ENCODE data around the gene SYF2. TPM values are rescaled to one million over a fixed set of nuclear protein-coding genes. Genes with fewer than 3 reads are reported as not detected.
"Not testable (repeated sequence)": the region's sequence is repeated elsewhere in the genome, so short reads cannot be mapped to it uniquely, and the experiment has no call there.

SYF2 gene
- total RNA-seq (10 to 100 TPM; 29.7 to 99.4 TPM), polyA plus RNA-seq (10 to 100 TPM; 51.4 to 83.5 TPM)
- long read RNA-seq, donor 1, transcript SYF2-201 (7 exons, 1,345 nt): major isoform, 39 of 90 reads
- long read RNA-seq, donor 1, partial matches to known transcripts: 47 of 90 reads
- long read RNA-seq, donor 1, other reads (novel, unspliced or antisense): 0 of 90 reads
- long read RNA-seq, donor 2, transcript SYF2-201 (7 exons, 1,345 nt): major isoform, 18 of 31 reads
- long read RNA-seq, donor 2, partial matches to known transcripts: 12 of 31 reads
- long read RNA-seq, donor 2, other reads (novel, unspliced or antisense): 0 of 31 reads
- long read RNA-seq, donor 3, transcript SYF2-201 (7 exons, 1,345 nt): major isoform, 16 of 56 reads
- long read RNA-seq, donor 3, partial matches to known transcripts: 36 of 56 reads
- long read RNA-seq, donor 3, other reads (novel, unspliced or antisense): 0 of 56 reads
- long read RNA-seq, donor 4, transcript SYF2-201 (7 exons, 1,345 nt): major isoform, 16 of 32 reads
- long read RNA-seq, donor 4, partial matches to known transcripts: 16 of 32 reads
- long read RNA-seq, donor 4, other reads (novel, unspliced or antisense): 0 of 32 reads
- long read RNA-seq, donor 5, transcript SYF2-201 (7 exons, 1,345 nt): major isoform, 51 of 86 reads
- long read RNA-seq, donor 5, partial matches to known transcripts: 31 of 86 reads
- long read RNA-seq, donor 5, other reads (novel, unspliced or antisense): 0 of 86 reads

GRCh38 chr1:25232027-25232865, at the start of gene SYF2:
SYF2 (minus strand) TSS chr1:25232502; CDS start chr1:25232467, 35 bp downstream.
- H3K27ac ChIP-seq (ENCODE audit: low read depth in 1 of 2, low read length in 1 of 2): peak within 1 kb of the TSS; percentile 88 to 95
- no peaks in the 10 kb centered on the region for H3K27me3 ChIP-seq (ENCODE audit: control insufficient read depth in 3 of 3, insufficient read depth in 3 of 3, low read length in 2 of 3)
- H3K9me3 ChIP-seq (ENCODE audit: control insufficient read depth in 4 of 4, insufficient read depth in 3 of 4, low read length in 3 of 4): no peaks in the 10 kb centered on the region
- ATAC-seq (ENCODE audit: insufficient read depth, low FRiP score): peak; percentile 89
- peak within 1 kb of the TSS; percentile 68 for H3K4me3 ChIP-seq
- H3K4me1 ChIP-seq (ENCODE audit: control insufficient read depth in 5 of 5, insufficient read depth in 5 of 5, low read length in 5 of 5): peaks cover 0 to 15% (median 11%) of the 10 kb centered on the region in 5 donors
- DNase-seq: peak; percentile 96 to 98 (median 97)
- WGBS, 2 donors: 0 to 1% methylated on average over 53 to 54 of the region's 54 CpGs
- peaks cover 10 to 23% (median 12%) of the 10 kb centered on the region in 4 donors for H3K36me3 ChIP-seq (ENCODE audit: control insufficient read depth in 4 of 4, insufficient read depth in 4 of 4, low read length in 4 of 4)
- TF ChIP-seq CTCF (IDR thresholded peaks at IDR 0.05; ENCODE audit: control extremely low read depth, extremely low read depth): no peak
- H3K9ac ChIP-seq (ENCODE audit: insufficient read depth in 1 of 2, low read length in 2 of 2): peak within 1 kb of the TSS; percentile 86 to 95

- not testable (repeated sequence) for H3K27me3 ChIP-seq (ENCODE audit: control insufficient read depth in 3 of 3, insufficient read depth in 3 of 3, low read length in 2 of 3); H3K9me3 ChIP-seq (ENCODE audit: control insufficient read depth in 4 of 4, insufficient read depth in 3 of 4, low read length in 3 of 4); H3K36me3 ChIP-seq (ENCODE audit: control insufficient read depth in 4 of 4, insufficient read depth in 4 of 4, low read length in 4 of 4); ATAC-seq (ENCODE audit: insufficient read depth, low FRiP score); H3K27ac ChIP-seq (ENCODE audit: low read depth in 1 of 2, low read length in 1 of 2); H3K4me3 ChIP-seq; DNase-seq; H3K9ac ChIP-seq (ENCODE audit: insufficient read depth in 1 of 2, low read length in 2 of 2); H3K4me1 ChIP-seq (ENCODE audit: control insufficient read depth in 5 of 5, insufficient read depth in 5 of 5, low read length in 5 of 5)
- 70 to 74% methylated on average over 4 of the region's 5 CpGs for WGBS, 2 donors
Observed at GRCh38 chr1:25279693-25280111, 47.4 kb upstream of the SYF2 start.

- H3K36me3 ChIP-seq (ENCODE audit: control insufficient read depth in 4 of 4, insufficient read depth in 4 of 4, low read length in 4 of 4); H3K9ac ChIP-seq (ENCODE audit: insufficient read depth in 1 of 2, low read length in 2 of 2); H3K4me3 ChIP-seq; H3K27me3 ChIP-seq (ENCODE audit: control insufficient read depth in 3 of 3, insufficient read depth in 3 of 3, low read length in 2 of 3); H3K4me1 ChIP-seq (ENCODE audit: control insufficient read depth in 5 of 5, insufficient read depth in 5 of 5, low read length in 5 of 5); H3K27ac ChIP-seq (ENCODE audit: low read depth in 1 of 2, low read length in 1 of 2); DNase-seq; H3K9me3 ChIP-seq (ENCODE audit: control insufficient read depth in 4 of 4, insufficient read depth in 3 of 4, low read length in 3 of 4); ATAC-seq (ENCODE audit: insufficient read depth, low FRiP score): not testable (repeated sequence)
- 71 to 74% methylated on average over 4 to 5 of the region's 8 CpGs for WGBS, 2 donors
Observed at GRCh38 chr1:25278790-25279189, 46.5 kb upstream of the SYF2 start.

DNA sequence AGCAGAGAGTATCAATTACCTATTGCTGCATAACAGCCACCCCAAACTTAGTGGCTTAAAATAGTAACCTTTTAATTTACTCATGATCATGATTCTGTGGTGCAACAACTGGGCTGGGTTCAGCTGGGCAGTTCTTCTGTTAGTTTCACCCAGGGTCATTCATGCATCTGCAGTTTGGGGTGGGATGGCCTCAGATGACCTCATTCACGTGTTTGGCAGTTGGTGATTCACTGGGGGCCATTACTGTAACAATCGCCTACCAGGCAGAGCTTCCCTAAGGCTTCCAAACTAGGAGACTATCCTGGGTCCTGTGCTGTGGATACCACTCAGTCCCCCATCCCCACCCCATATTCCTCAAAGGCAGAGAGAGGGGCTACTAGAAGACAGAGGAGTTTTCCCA, 46.1 kb upstream of the SYF2 start:
- ATAC-seq (ENCODE audit: insufficient read depth, low FRiP score); H3K4me1 ChIP-seq (ENCODE audit: control insufficient read depth in 5 of 5, insufficient read depth in 5 of 5, low read length in 5 of 5); H3K9ac ChIP-seq (ENCODE audit: insufficient read depth in 1 of 2, low read length in 2 of 2); DNase-seq; H3K27me3 ChIP-seq (ENCODE audit: control insufficient read depth in 3 of 3, insufficient read depth in 3 of 3, low read length in 2 of 3); H3K36me3 ChIP-seq (ENCODE audit: control insufficient read depth in 4 of 4, insufficient read depth in 4 of 4, low read length in 4 of 4); H3K27ac ChIP-seq (ENCODE audit: low read depth in 1 of 2, low read length in 1 of 2); H3K9me3 ChIP-seq (ENCODE audit: control insufficient read depth in 4 of 4, insufficient read depth in 3 of 4, low read length in 3 of 4); H3K4me3 ChIP-seq: not testable (repeated sequence)
- 75 to 84% methylated on average over 2 of the region's 2 CpGs for WGBS, 2 donors

DNA sequence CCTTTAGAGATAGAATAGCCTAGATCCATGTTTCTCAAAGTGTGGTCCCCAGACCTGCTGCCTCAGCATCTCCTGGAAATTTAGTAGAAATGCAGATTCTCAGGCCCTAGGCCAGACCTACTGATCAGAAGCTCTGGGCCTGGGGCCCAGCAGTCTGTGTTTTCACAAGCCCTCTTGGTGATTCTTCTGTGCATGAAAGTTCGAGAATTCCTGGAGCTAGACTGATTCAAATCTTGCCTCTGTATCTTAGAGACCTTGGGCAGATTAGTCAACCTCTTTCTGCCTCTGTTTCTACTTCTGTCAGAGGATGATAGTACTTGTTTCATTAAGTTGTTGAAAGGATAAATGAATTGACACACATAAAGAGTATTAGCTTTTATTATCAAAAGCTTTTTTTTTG, 45.0 kb upstream of the SYF2 start:
- 86 to 100% methylated on average over 1 of the region's 1 CpG for WGBS, 2 donors
- H3K27me3 ChIP-seq (ENCODE audit: control insufficient read depth in 3 of 3, insufficient read depth in 3 of 3, low read length in 2 of 3); H3K4me3 ChIP-seq; DNase-seq; H3K27ac ChIP-seq (ENCODE audit: low read depth in 1 of 2, low read length in 1 of 2); H3K9me3 ChIP-seq (ENCODE audit: control insufficient read depth in 4 of 4, insufficient read depth in 3 of 4, low read length in 3 of 4); H3K36me3 ChIP-seq (ENCODE audit: control insufficient read depth in 4 of 4, insufficient read depth in 4 of 4, low read length in 4 of 4); H3K4me1 ChIP-seq (ENCODE audit: control insufficient read depth in 5 of 5, insufficient read depth in 5 of 5, low read length in 5 of 5); ATAC-seq (ENCODE audit: insufficient read depth, low FRiP score); H3K9ac ChIP-seq (ENCODE audit: insufficient read depth in 1 of 2, low read length in 2 of 2): not testable (repeated sequence)

GRCh38 chr1:25275648-25276047, 43.3 kb upstream of the SYF2 start:
- H3K9ac ChIP-seq (ENCODE audit: insufficient read depth in 1 of 2, low read length in 2 of 2); H3K4me1 ChIP-seq (ENCODE audit: control insufficient read depth in 5 of 5, insufficient read depth in 5 of 5, low read length in 5 of 5); H3K27me3 ChIP-seq (ENCODE audit: control insufficient read depth in 3 of 3, insufficient read depth in 3 of 3, low read length in 2 of 3); H3K36me3 ChIP-seq (ENCODE audit: control insufficient read depth in 4 of 4, insufficient read depth in 4 of 4, low read length in 4 of 4); ATAC-seq (ENCODE audit: insufficient read depth, low FRiP score); H3K27ac ChIP-seq (ENCODE audit: low read depth in 1 of 2, low read length in 1 of 2); DNase-seq; H3K4me3 ChIP-seq; H3K9me3 ChIP-seq (ENCODE audit: control insufficient read depth in 4 of 4, insufficient read depth in 3 of 4, low read length in 3 of 4): not testable (repeated sequence)
- 78 to 85% methylated on average over 4 of the region's 4 CpGs for WGBS, 2 donors

DNA sequence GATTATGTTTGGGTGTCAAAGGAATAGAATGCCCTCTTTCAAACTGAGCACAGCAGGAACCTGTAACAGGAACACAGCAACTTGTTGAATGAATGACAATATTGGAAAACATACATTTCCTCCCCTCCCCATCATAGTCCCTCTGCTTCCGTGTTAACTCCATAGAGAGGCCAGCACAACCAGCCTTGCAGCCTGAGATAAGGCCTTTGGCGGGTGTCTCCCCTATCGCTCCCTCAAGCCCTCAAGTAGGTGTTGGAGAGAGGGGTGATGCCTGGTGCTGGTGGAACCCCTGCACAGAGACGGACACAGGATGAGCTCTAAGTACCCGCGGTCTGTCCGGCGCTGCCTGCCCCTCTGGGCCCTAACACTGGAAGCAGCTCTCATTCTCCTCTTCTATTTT, 39.9 kb upstream of the SYF2 start, which contains the start of gene RHD:
RHD (plus strand) TSS at position 272 of the 400 bp plus-strand sequence; CDS start at position 311, 39 bp downstream.
- not testable (repeated sequence) for DNase-seq; H3K36me3 ChIP-seq (ENCODE audit: control insufficient read depth in 4 of 4, insufficient read depth in 4 of 4, low read length in 4 of 4); H3K4me1 ChIP-seq (ENCODE audit: control insufficient read depth in 5 of 5, insufficient read depth in 5 of 5, low read length in 5 of 5); H3K9me3 ChIP-seq (ENCODE audit: control insufficient read depth in 4 of 4, insufficient read depth in 3 of 4, low read length in 3 of 4); H3K27me3 ChIP-seq (ENCODE audit: control insufficient read depth in 3 of 3, insufficient read depth in 3 of 3, low read length in 2 of 3); ATAC-seq (ENCODE audit: insufficient read depth, low FRiP score); H3K9ac ChIP-seq (ENCODE audit: insufficient read depth in 1 of 2, low read length in 2 of 2); H3K4me3 ChIP-seq; H3K27ac ChIP-seq (ENCODE audit: low read depth in 1 of 2, low read length in 1 of 2)
- 78 to 79% methylated on average over 6 to 8 of the region's 8 CpGs for WGBS, 2 donors

All from lung (tissue), 16 donors.